Measurements from ENCODE around the gene POC1B.

Gene POC1B

GRCh38 chr12:89497005-89497404 is 28.8 kb downstream of the POC1B start:
- DNase-seq (ENCODE audit: low read depth), result no peak

- no peak for DNase-seq (ENCODE audit: low read depth)
Observed at GRCh38 chr12:89494411-89495231, 31.2 kb downstream of the POC1B start.

GRCh38 chr12:89493670-89494302 is 32.1 kb downstream of the POC1B start:
- no peak for DNase-seq (ENCODE audit: low read depth)

- no peak for DNase-seq (ENCODE audit: low read depth)
Observed at GRCh38 chr12:89492883-89493282, 33.0 kb downstream of the POC1B start.

GRCh38 chr12:89490922-89491321 is 34.9 kb downstream of the POC1B start:
- DNase-seq (ENCODE audit: low read depth), result no peak

- no peak for DNase-seq (ENCODE audit: low read depth)
Observed at GRCh38 chr12:89486264-89486663, 39.6 kb downstream of the POC1B start.

- DNase-seq (ENCODE audit: low read depth), result no peak
Observed at GRCh38 chr12:89484470-89484869, 41.4 kb downstream of the POC1B start.

GRCh38 chr12:89481213-89481914 is 44.5 kb downstream of the POC1B start:
- DNase-seq (ENCODE audit: low read depth), result no peak

GRCh38 chr12:89479982-89480381 is 45.9 kb downstream of the POC1B start:
- DNase-seq (ENCODE audit: low read depth), result no peak

GRCh38 chr12:89477633-89478279 is 48.1 kb downstream of the POC1B start:
- DNase-seq (ENCODE audit: low read depth), result no peak

GRCh38 chr12:89476904-89477595 is 48.8 kb downstream of the POC1B start:
- DNase-seq (ENCODE audit: low read depth), result no peak

GRCh38 chr12:89476232-89476631 is 49.6 kb downstream of the POC1B start:
- no peak for DNase-seq (ENCODE audit: low read depth)

GRCh38 chr12:89475203-89475990 is 50.5 kb downstream of the POC1B start:
- DNase-seq (ENCODE audit: low read depth), result no peak

GRCh38 chr12:89474615-89475014 is 51.2 kb downstream of the POC1B start:
- DNase-seq (ENCODE audit: low read depth), result no peak

GRCh38 chr12:89472508-89472907 is 53.3 kb downstream of the POC1B start:
- DNase-seq (ENCODE audit: low read depth), result no peak

- no peak for DNase-seq (ENCODE audit: low read depth)
Observed at GRCh38 chr12:89470741-89471509, 54.9 kb downstream of the POC1B start.

GRCh38 chr12:89469361-89469760 is 56.5 kb downstream of the POC1B start:
- DNase-seq (ENCODE audit: low read depth), result no peak

GRCh38 chr12:89468648-89469326 is 57.1 kb downstream of the POC1B start:
- DNase-seq (ENCODE audit: low read depth), result no peak

- no peak for DNase-seq (ENCODE audit: low read depth)
Observed at GRCh38 chr12:89468017-89468416, 57.8 kb downstream of the POC1B start.

Data from activated T-cell treated with anti-CD3 and anti-CD28 coated beads for 1 hour (primary cell).